Tongue (tissue), 2 donors: ENCODE results near the gene MTHFD1L. TPM values are rescaled to one million over a fixed set of nuclear protein-coding genes. Genes with fewer than 3 reads are reported as not detected.

Experiments used
- DNase-seq: peaks from one replicate; pipeline ENCODE4 v3.0.0-alpha.2; 2015
- total RNA-seq: library from RNA; depleted of rRNA; stranded (reverse); fragments of >200 nt; gene quantifications from one replicate; pipeline ENCODE4 v1.2.3, GENCODE V29; 2014

The MTHFD1L gene
- total RNA-seq, 1 donor from 2014 or later = 14.5 TPM

DNA sequence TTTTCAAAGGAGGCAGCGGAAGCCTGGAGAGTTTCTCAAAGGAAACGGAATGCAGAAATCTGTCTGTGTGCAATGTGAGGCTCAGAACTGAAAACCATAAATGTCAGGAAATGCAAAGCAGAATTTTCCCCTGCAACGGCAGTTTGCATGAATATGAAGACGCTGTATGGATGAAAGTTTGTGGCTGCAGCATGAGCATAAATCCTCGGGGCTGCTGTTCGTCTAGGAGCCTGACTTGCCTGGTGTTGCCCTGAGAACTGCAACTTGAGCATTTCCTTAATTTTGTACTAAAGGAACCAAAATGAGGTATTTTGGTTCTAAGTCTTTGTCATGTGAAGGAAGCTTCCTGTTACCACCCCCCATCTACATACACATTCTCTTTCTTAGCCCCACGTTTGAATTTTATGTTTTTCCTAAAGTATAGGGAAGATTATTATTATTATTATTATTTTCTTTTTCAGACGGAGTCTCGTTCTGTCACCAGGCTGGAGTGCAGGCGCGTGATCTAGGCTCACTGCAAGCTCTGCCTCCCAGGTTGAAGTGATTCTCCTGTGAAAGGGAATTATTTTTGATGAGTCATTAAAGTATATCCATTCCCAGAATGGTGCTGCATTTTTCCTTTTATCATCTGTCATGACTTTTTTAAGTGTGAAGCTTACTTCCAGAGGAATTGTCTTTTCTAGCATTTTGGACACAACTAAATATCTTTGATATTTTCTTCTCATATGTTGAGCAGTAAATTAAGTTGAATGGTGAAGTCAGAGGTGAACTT, 33.1 kb downstream of the MTHFD1L start:
- DNase-seq = peak; percentile 34

DNA sequence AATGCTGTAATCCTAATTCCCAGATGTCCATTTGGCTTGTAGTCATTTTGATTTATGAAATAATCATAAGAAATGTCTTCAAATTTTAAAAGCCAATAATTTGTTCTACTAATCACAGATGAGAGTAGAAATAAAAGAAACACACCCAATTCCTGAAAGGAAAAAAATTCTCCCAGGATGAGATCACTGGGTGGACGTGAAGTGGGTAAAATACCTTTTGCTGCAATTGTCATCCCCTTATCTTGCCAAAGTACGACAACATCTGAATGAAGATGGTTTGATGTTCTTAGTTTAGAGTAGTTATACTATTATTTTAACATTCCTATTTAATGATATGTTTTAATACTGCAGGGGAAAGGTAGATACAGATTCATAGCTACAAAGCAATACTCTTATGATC, 33.7 kb downstream of the MTHFD1L start:
- DNase-seq = no peak

- DNase-seq = no peak
Measured at GRCh38 chr6:150900049-150900448, 34.5 kb downstream of the MTHFD1L start.

DNA sequence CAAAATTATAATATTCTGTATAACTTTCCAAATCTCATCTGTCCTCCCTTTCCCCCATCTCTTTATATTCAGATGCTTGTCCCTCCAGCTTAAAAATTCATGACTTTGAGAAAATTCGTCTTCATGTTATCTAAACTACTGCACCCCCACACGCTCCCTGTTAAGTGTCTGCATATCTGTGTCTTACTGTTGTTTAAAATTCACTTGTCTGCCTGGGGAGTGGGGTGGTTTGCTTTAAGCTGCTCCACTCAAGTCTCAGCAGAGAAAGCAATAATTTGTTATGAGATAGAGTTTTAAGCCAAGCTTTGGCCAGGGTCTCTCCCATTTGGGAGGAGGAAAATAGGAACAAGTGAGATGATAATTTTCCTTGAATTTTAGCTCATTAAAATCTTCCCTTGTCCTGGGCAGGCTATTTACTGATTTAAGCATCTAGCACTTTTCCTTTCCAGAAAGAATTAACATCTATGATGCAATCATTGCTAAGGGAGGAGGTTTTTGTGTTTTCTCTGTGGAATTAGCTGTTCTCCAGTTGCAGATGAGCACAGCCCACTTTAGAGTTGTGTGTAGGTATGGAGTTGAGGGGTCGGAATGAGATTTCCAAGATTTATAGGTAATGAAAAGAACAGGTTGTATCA, 36.8 kb downstream of the MTHFD1L start:
- DNase-seq = no peak

GRCh38 chr6:150905769-150906168, 40.3 kb downstream of the MTHFD1L start:
- no peak for DNase-seq

- DNase-seq = no peak
Measured at GRCh38 chr6:150906641-150907326, 41.3 kb downstream of the MTHFD1L start.

DNA sequence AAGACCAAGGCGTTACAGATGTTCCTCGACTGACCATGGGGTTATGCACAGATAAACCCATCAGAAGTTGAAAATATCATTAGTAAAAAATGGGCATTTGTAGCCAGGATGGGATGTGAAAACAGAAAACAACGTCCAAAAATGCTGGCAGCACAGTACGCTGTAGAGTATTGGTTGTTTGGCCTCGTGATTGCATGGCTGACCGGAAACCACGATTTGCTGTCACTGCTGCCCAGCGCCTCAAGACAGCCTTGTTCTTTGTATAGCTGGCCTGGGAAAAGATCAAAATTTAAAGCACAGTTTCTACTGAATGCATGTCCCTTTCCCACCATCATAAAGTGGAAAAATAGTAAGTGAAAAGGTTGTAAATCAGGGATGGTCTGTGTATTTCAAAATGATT, 41.9 kb downstream of the MTHFD1L start:
- DNase-seq = no peak

- no peak for DNase-seq
Measured at GRCh38 chr6:150908901-150909300, 43.4 kb downstream of the MTHFD1L start.

DNA sequence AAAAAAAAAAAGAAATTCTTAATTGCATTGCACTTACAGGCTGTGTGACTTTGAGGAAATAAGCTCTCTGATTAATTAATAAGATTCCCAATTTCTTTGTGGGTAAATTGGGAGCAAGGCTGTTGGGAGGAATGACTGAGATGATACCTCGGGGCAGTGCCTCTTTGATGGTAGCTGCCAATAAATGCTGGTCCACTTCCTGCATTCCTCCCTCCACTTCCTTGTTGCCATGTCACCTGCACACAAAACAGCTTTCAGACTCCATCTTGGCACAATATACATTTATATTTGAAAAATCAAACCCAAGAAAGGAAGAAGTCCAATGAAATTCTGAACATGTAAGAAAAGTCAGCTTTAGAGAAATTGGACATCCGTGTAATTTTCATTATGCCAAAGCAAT, 45.1 kb downstream of the MTHFD1L start:
- no peak for DNase-seq

- no peak for DNase-seq
Measured at GRCh38 chr6:150914372-150914771, 48.9 kb downstream of the MTHFD1L start.

DNA sequence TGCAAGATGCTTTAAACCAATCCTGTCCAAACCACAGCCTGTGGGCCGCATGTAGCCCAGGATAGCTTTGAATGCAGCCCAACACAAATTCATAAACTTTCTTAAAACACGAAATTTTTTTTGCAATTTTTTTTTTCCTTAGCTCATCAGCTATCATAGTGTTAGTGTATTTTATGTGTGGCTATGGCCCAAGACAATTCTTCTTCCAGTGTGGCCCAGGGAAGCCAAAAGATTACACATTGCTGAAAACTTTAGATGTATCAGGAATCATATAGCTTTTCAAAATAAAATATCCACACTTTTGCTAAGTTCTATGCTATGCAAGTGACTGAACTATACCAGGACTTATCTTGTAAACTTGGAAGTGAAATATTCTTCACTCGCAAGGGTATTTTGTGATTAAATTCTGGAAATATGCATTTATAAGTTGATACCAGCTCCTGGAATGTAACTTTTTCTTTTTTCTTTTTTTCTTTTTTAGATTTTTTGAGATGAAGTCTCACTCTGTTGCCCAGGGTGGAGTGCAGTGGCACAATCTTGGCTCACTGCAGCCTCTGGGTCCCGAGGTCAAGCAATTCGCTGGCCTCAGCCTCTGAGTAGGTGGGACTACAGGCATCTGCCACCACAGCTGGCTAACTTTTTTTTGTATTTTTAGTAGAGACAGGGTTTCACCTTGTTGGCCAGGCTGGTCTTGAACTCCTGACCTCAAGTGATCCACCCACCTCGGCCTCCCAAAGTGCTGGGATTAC, 49.8 kb downstream of the MTHFD1L start:
- DNase-seq = no peak

DNA sequence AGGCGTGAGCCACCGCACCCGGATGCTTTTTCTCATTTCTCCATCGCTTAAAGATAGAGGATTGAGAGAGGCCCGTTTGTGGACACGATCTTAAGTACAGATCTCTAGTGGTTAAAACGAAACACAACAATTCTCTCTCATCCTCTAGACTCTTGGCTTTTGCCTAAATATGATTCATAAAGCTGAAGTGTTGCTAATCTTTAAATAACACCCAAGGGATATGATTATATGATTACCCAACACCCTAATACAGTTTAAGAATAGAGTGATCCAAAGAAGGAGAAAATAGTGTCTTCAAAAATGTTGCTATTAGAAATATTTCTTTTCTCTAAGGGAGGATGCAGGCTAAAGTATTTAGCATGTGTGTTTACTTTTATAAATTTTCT, 50.4 kb downstream of the MTHFD1L start:
- no peak for DNase-seq

DNA sequence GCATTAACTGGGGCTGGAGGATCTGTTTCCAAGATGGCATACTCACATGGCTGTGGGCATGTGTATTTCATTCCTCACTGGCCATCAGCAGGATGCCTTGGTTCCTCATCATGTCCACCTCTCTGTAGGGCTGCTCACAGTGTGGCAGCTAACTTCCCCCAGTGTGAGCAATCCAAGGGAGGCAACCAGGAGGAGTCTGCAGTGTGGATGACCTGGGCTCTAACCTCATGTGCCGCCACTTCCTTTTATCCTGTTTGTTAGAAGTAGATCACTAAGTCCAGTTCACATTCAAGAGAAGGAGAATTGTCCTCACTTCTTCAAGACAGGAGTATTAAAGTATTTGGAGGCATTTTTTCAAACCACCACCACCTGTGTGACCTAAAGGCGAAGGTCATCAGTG, 54.4 kb downstream of the MTHFD1L start:
- no peak for DNase-seq

DNA sequence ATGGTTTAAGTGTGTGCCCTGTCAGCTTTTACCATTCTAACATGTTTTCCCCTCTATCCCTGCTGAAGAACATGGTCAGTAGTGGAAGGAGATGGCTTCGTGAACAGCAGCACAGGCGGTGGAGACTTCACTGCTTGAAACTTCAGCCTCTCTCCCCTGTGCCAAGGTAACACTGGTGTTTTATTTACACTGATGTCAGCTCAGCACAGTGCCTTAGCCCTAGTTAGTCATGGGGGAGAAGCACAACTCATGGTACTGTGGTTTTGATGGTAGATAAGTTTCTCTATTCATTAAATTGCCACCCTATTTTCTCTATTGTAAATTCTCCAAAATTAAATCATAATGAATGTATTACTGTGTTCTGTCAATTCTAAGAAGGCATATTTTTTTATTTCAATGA, 56.6 kb downstream of the MTHFD1L start:
- no peak for DNase-seq

- no peak for DNase-seq
Measured at GRCh38 chr6:150924808-150925589, 59.5 kb downstream of the MTHFD1L start.

GRCh38 chr6:150925590-150925928, 60.1 kb downstream of the MTHFD1L start:
- DNase-seq = no peak

DNA sequence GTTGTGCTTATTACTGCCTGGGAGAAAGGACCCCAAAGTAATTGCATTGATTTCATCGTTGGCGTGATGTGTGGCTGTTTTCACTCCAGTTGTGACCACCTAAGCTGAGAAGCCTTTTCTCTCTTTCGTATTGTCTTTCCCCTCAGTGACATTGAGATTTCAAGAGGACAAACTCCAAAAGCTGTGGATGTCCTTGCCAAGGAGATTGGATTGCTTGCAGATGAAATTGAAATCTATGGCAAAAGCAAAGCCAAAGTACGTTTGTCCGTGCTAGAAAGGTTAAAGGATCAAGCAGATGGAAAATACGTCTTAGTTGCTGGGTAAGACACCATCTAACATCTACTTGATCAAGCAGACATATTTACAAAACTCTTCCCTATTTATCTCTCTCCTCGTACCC, 60.5 kb downstream of the MTHFD1L start:
- no peak for DNase-seq

DNA sequence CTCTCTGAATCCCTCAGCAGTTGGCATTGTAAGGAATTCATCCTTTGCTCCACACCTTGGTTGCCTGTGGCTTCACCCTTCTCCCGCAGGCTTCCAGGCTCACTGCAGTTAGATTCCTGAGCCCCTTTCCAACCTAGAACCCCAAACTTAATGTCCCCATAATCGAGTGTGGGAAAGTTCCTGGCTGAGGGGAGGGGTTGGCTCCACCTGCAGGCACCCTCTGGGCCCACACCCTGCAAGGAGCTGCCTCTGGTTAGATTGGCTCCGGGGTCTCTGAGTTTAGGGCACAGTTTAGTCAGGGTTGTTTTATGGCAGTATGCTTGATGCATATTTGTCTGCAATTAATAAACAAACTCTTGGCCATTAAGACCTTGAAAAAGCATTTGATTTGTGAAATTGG, 63.4 kb downstream of the MTHFD1L start:
- DNase-seq = no peak

GRCh38 chr6:150929416-150929815, 63.9 kb downstream of the MTHFD1L start:
- DNase-seq = no peak

GRCh38 chr6:150930841-150931240, 65.3 kb downstream of the MTHFD1L start:
- peak; percentile 57 for DNase-seq

DNA sequence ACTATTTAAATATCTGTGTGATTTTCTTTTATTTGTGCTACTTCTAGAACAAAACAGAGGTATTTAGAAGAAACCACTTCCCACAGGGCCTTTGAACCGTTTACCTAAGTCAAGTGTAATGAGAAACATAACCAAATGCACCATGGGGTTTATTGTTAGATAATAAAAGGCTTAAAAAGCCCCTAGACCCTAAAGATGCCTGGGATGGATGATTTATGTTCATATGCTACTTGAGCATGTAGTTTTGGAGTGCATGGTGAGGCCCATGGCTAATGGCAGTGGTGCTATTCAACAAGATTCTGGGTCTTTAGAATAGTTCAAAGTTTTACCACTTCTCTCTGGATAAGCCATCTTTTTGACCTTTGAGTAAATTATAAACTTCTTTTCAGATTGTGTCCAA, 65.9 kb downstream of the MTHFD1L start:
- DNase-seq = no peak

DNA sequence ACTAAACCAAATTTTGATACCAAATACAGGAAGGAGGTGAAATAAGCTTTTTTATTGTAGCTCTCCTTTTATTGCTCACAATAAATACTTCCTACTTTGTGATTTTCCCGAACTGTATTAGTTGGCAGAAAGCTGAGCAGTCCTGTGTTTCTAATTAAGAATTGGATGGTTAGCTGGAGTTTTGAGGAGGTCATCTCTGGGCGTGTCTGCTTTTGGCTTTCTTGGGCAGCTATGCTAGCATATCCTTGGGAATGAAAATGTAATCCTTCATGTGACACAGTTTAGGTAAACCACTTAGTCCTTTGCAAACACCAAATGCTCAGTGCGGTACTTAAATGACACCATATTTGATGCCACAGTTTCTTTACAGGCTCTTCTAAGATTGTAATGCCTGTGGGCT, 67.5 kb downstream of the MTHFD1L start:
- peak; percentile 56 for DNase-seq
